Nephron (organoid): ENCODE measurements around the gene TMEM87B.
A peak's percentile ranks its signal among the peaks of the same experiment; 100 is the strongest.

Experiments
- H3K27ac Mint-ChIP-seq, 3 experiments: 2 replicates each; pipeline ENCODE4 v1.8.0; 2020; ENCODE audit warnings: mixed read lengths in 3 of 3, mild to moderate bottlenecking in 2 of 3, moderate library complexity in 1 of 3
- H3K27me3 Mint-ChIP-seq: 2 replicates; pipeline ENCODE4 v1.8.0; 2021; ENCODE audit warnings: low read depth, mild to moderate bottlenecking, moderate library complexity, mixed read lengths
- H3K36me3 Mint-ChIP-seq: 2 replicates; pipeline ENCODE4 v1.8.0; 2020; ENCODE audit warnings: low read depth, mixed read lengths
- H3K4me1 Mint-ChIP-seq: 2 replicates; pipeline ENCODE4 v1.8.0; 2020; ENCODE audit warnings: mixed read lengths
- H3K4me3 Mint-ChIP-seq, 3 experiments: 2 replicates each; pipeline ENCODE4 v1.8.0; 2020; ENCODE audit warnings: mild to moderate bottlenecking in 3 of 3, mixed read lengths in 3 of 3, moderate library complexity in 2 of 3
- H3K9me3 Mint-ChIP-seq: 2 replicates; pipeline ENCODE4 v1.8.0; 2020; ENCODE audit warnings: mixed read lengths
- CTCF ChIP-seq, 3 experiments: fragments of 200-600 bp; sonication (generic); IDR thresholded peaks; one replicate each; pipeline ENCODE4 v1.5.0; 2021; ENCODE audit warnings: antibody characterized with exemption in 3 of 3; ENCODE audit not compliant: unreplicated experiment in 3 of 3

Gene TMEM87B

GRCh38 chr2:112047537-112048235, 7.4 kb upstream of the TMEM87B start:
- H3K4me1 Mint-ChIP-seq: no peaks in the 10 kb centered on the region
- peaks cover 15% of the 10 kb centered on the region for H3K36me3 Mint-ChIP-seq
- TF ChIP-seq CTCF (IDR thresholded peaks at IDR 0.05; ENCODE audit: unreplicated experiment in 3 of 3): no peak
- no peak overlapping the region for H3K27ac Mint-ChIP-seq
- H3K27me3 Mint-ChIP-seq: peaks cover 4% of the 10 kb centered on the region
- no peak overlapping the region for H3K4me3 Mint-ChIP-seq
- H3K9me3 Mint-ChIP-seq: peaks cover 28% of the 10 kb centered on the region

GRCh38 chr2:112048236-112048592, 6.9 kb upstream of the TMEM87B start:
- H3K9me3 Mint-ChIP-seq: peaks cover 28% of the 10 kb centered on the region
- peaks cover under 1% of the 10 kb centered on the region for H3K4me1 Mint-ChIP-seq

GRCh38 chr2:112048887-112049286, 6.2 kb upstream of the TMEM87B start:
- Mint-ChIP-seq H3K27ac (no peak overlapping the region), H3K27me3 (peaks cover 4% of the 10 kb centered on the region), H3K9me3 (peaks cover 24% of the 10 kb centered on the region), H3K4me3 (no peak overlapping the region), H3K36me3 (peaks cover 16% of the 10 kb centered on the region), H3K4me1 (peaks cover 5% of the 10 kb centered on the region)
- peak; percentile 70 to 90 (median 83) for TF ChIP-seq CTCF (IDR thresholded peaks at IDR 0.05; ENCODE audit: unreplicated experiment in 3 of 3)

More at GRCh38 chr2:112048236-112048592, 6.9 kb upstream of the TMEM87B start:
- no peak overlapping the region for H3K4me3 Mint-ChIP-seq
- peaks cover 4% of the 10 kb centered on the region for H3K27me3 Mint-ChIP-seq
- no peak for TF ChIP-seq CTCF (IDR thresholded peaks at IDR 0.05; ENCODE audit: unreplicated experiment in 3 of 3)
- H3K36me3 Mint-ChIP-seq: peaks cover 15% of the 10 kb centered on the region
- H3K27ac Mint-ChIP-seq: no peak overlapping the region

- peaks cover 16% of the 10 kb centered on the region for H3K9me3 Mint-ChIP-seq
- H3K4me1 Mint-ChIP-seq: peaks cover 5% of the 10 kb centered on the region
- H3K4me3 Mint-ChIP-seq: no peak overlapping the region
- H3K36me3 Mint-ChIP-seq: peaks cover 13% of the 10 kb centered on the region
- TF ChIP-seq CTCF (IDR thresholded peaks at IDR 0.05; ENCODE audit: unreplicated experiment in 3 of 3): no peak
- no peak overlapping the region for H3K27ac Mint-ChIP-seq
- peaks cover 4% of the 10 kb centered on the region for H3K27me3 Mint-ChIP-seq
Measured at GRCh38 chr2:112050316-112050715, 4.8 kb upstream of the TMEM87B start.

- peak overlapping the region; percentile 88 to 97 (median 94) for H3K27ac Mint-ChIP-seq
- peaks cover 14% of the 10 kb centered on the region for H3K36me3 Mint-ChIP-seq
- peaks cover 4% of the 10 kb centered on the region for H3K27me3 Mint-ChIP-seq
- TF ChIP-seq CTCF (IDR thresholded peaks at IDR 0.05; ENCODE audit: unreplicated experiment in 3 of 3): no peak
- peaks cover 22% of the 10 kb centered on the region for H3K4me1 Mint-ChIP-seq
- H3K4me3 Mint-ChIP-seq: peak overlapping the region; percentile 92 to 95 (median 93)
- H3K9me3 Mint-ChIP-seq: peaks cover 2% of the 10 kb centered on the region
Measured at GRCh38 chr2:112053917-112054846, 887 bp upstream of the TMEM87B start.
